Natural killer cell treated with Interleukin-12 subunit alpha and Interleukin-12 subunit beta and Interleukin-15 and Interleukin-18, amount 100 ng/mL, for 72 hours (primary cell): Measurements from ENCODE around the gene SRC. TPM values are rescaled to one million over a fixed set of nuclear protein-coding genes. Genes with fewer than 3 reads are reported as not detected.

Source experiments
- ATAC-seq, 2 donors: fragments of 150-1000 bp; cut with Tn5 transposase in 1 of 2; sonication (Bioruptor Pico), chemical (Tn5 transposase) in 1 of 2; 2 replicates each; pipeline ENCODE4 v1.10.0; 2021
- DNase-seq: peaks from one replicate; pipeline ENCODE4 v3.0.0; 2022; ENCODE audit warnings: low spot score
- H3K27ac Mint-ChIP-seq, 2 donors: 1 replicate in 1 of 2; 2 replicates in 1 of 2; pipeline ENCODE4 v1.8.0; 2022; ENCODE audit warnings: mixed read lengths in 2 of 2, mild to moderate bottlenecking in 1 of 2, moderate library complexity in 1 of 2
- H3K27me3 Mint-ChIP-seq, 2 donors: 1 replicate in 1 of 2; 2 replicates in 1 of 2; pipeline ENCODE4 v1.8.0; 2022; ENCODE audit warnings: mixed read lengths in 2 of 2
- H3K36me3 Mint-ChIP-seq: one replicate; pipeline ENCODE4 v1.8.0; 2022; ENCODE audit warnings: mixed read lengths
- H3K4me1 Mint-ChIP-seq, 2 donors: 1 replicate in 1 of 2; 2 replicates in 1 of 2; pipeline ENCODE4 v1.8.0; 2022; ENCODE audit warnings: low read depth in 2 of 2, mixed read lengths in 2 of 2, mild to moderate bottlenecking in 1 of 2
- H3K4me3 Mint-ChIP-seq: one replicate; pipeline ENCODE4 v1.8.0; 2022; ENCODE audit warnings: mixed read lengths
- H3K9me3 Mint-ChIP-seq: 2 replicates; pipeline ENCODE4 v1.8.0; 2022; ENCODE audit warnings: mixed read lengths
- total RNA-seq, 2 donors: library from RNA; stranded (reverse); gene quantifications; one replicate each; pipeline ENCODE4 v1.2.3, GENCODE V29; 2022

Gene SRC
- total RNA-seq, 2 donors from 2014 or later, result 6.8 to 8.6 TPM

- no peaks in the 10 kb centered on the region for H3K36me3 Mint-ChIP-seq
- H3K9me3 Mint-ChIP-seq, result no peaks in the 10 kb centered on the region
- peak overlapping the region in 1 of 2 donors; percentile 66 for H3K27ac Mint-ChIP-seq
- ATAC-seq (peak in 1 of 2 donors; percentile 72), DNase-seq (no peak)
- H3K4me3 Mint-ChIP-seq, result peak overlapping the region; percentile 8
- H3K27me3 Mint-ChIP-seq, result no peaks in the 10 kb centered on the region
- H3K4me1 Mint-ChIP-seq, result peaks cover 6 to 10% of the 10 kb centered on the region in 2 donors
Observed at GRCh38 chr20:37377346-37378081, 31.6 kb downstream of the SRC start.

- DNase-seq, result no peak
- peak overlapping the region in 1 of 2 donors; percentile 16 for H3K27ac Mint-ChIP-seq
- no peaks in the 10 kb centered on the region for H3K9me3 Mint-ChIP-seq
- H3K36me3 Mint-ChIP-seq, result no peaks in the 10 kb centered on the region
- H3K4me3 Mint-ChIP-seq, result no peak overlapping the region
- ATAC-seq, result no peak
- peaks cover 6 to 10% of the 10 kb centered on the region in 2 donors for H3K4me1 Mint-ChIP-seq
- H3K27me3 Mint-ChIP-seq, result no peaks in the 10 kb centered on the region
Observed at GRCh38 chr20:37378420-37378784, 32.5 kb downstream of the SRC start.

- no peak overlapping the region for H3K27ac Mint-ChIP-seq
- H3K27me3 Mint-ChIP-seq, result no peaks in the 10 kb centered on the region
Observed at GRCh38 chr20:37378785-37379598, 33.1 kb downstream of the SRC start.

GRCh38 chr20:37379967-37380828, 34.3 kb downstream of the SRC start:
- no peak for DNase-seq
- ATAC-seq, result no peak
- Mint-ChIP-seq H3K4me3 (no peak overlapping the region), H3K27ac (no peak overlapping the region), H3K9me3 (no peaks in the 10 kb centered on the region), H3K36me3 (no peaks in the 10 kb centered on the region), H3K4me1 (peaks cover 11 to 16% of the 10 kb centered on the region in 2 donors), H3K27me3 (peaks cover 0 to 3% of the 10 kb centered on the region in 2 donors)

More at GRCh38 chr20:37378785-37379598, 33.1 kb downstream of the SRC start:
- H3K4me3 Mint-ChIP-seq, result no peak overlapping the region
- DNase-seq, result no peak
- ATAC-seq, result no peak
- no peaks in the 10 kb centered on the region for H3K9me3 Mint-ChIP-seq
- no peaks in the 10 kb centered on the region for H3K36me3 Mint-ChIP-seq
- peaks cover 6 to 10% of the 10 kb centered on the region in 2 donors for H3K4me1 Mint-ChIP-seq

- ATAC-seq (no peak), DNase-seq (no peak)
- Mint-ChIP-seq H3K4me3 (no peak overlapping the region), H3K27ac (no peak overlapping the region), H3K9me3 (no peaks in the 10 kb centered on the region), H3K36me3 (no peaks in the 10 kb centered on the region), H3K4me1 (peaks cover 11 to 16% of the 10 kb centered on the region in 2 donors), H3K27me3 (peaks cover 0 to 3% of the 10 kb centered on the region in 2 donors)
Observed at GRCh38 chr20:37380864-37381579, 35.1 kb downstream of the SRC start.

- peak overlapping the region; percentile 39 for H3K4me3 Mint-ChIP-seq
- no peaks in the 10 kb centered on the region for H3K36me3 Mint-ChIP-seq
- H3K4me1 Mint-ChIP-seq, result peaks cover 11 to 14% of the 10 kb centered on the region in 2 donors
- DNase-seq, result peak; percentile 6
- no peak for ATAC-seq
- H3K27me3 Mint-ChIP-seq, result peaks cover 0 to 3% of the 10 kb centered on the region in 2 donors
- no peaks in the 10 kb centered on the region for H3K9me3 Mint-ChIP-seq
- no peak overlapping the region for H3K27ac Mint-ChIP-seq
Observed at GRCh38 chr20:37381621-37382471, 35.9 kb downstream of the SRC start.

- no peak for ATAC-seq
- H3K4me1 Mint-ChIP-seq, result peaks cover 6 to 8% of the 10 kb centered on the region in 2 donors
- peak overlapping the region; percentile 62 for H3K4me3 Mint-ChIP-seq
- H3K27ac Mint-ChIP-seq, result no peak overlapping the region
- peak; percentile 35 for DNase-seq
- no peaks in the 10 kb centered on the region for H3K36me3 Mint-ChIP-seq
- peaks cover 0 to 3% of the 10 kb centered on the region in 2 donors for H3K27me3 Mint-ChIP-seq
- H3K9me3 Mint-ChIP-seq, result no peaks in the 10 kb centered on the region
Observed at GRCh38 chr20:37382482-37383120, 36.7 kb downstream of the SRC start.

GRCh38 chr20:37383229-37383989, 37.5 kb downstream of the SRC start:
- H3K9me3 Mint-ChIP-seq, result no peaks in the 10 kb centered on the region
- DNase-seq (peak; percentile 29), ATAC-seq (no peak)
- peaks cover 0 to 3% of the 10 kb centered on the region in 2 donors for H3K27me3 Mint-ChIP-seq
- no peaks in the 10 kb centered on the region for H3K36me3 Mint-ChIP-seq
- peaks cover 6 to 8% of the 10 kb centered on the region in 2 donors for H3K4me1 Mint-ChIP-seq
- H3K4me3 Mint-ChIP-seq, result peak overlapping the region; percentile 62
- no peak overlapping the region for H3K27ac Mint-ChIP-seq

- H3K9me3 Mint-ChIP-seq, result no peaks in the 10 kb centered on the region
- ATAC-seq (peak; percentile 90 to 91), DNase-seq (peak; percentile 86)
- peaks cover 0 to 3% of the 10 kb centered on the region in 2 donors for H3K27me3 Mint-ChIP-seq
- H3K36me3 Mint-ChIP-seq, result no peaks in the 10 kb centered on the region
- H3K27ac Mint-ChIP-seq, result peak overlapping the region in 1 of 2 donors; percentile 30
- peaks cover 6 to 8% of the 10 kb centered on the region in 2 donors for H3K4me1 Mint-ChIP-seq
- H3K4me3 Mint-ChIP-seq, result peak overlapping the region; percentile 81
Observed at GRCh38 chr20:37384683-37385174, 38.8 kb downstream of the SRC start.

- H3K9me3 Mint-ChIP-seq, result no peaks in the 10 kb centered on the region
- DNase-seq, result peak; percentile 56
- no peak for ATAC-seq
- peak overlapping the region in 1 of 2 donors; percentile 30 for H3K27ac Mint-ChIP-seq
- no peaks in the 10 kb centered on the region for H3K36me3 Mint-ChIP-seq
- H3K4me1 Mint-ChIP-seq, result peaks cover 6 to 8% of the 10 kb centered on the region in 2 donors
- H3K4me3 Mint-ChIP-seq, result peak overlapping the region; percentile 81
- H3K27me3 Mint-ChIP-seq, result peaks cover 0 to 3% of the 10 kb centered on the region in 2 donors
Observed at GRCh38 chr20:37385176-37385575, 39.2 kb downstream of the SRC start.
